NCI-H1048 (cell line): ENCODE data around the gene SIGLEC15.

Source experiments
- DNase-seq: peaks from one replicate; lab custom pipeline; 2025; lab: John Stamatoyannopoulos, UW

SIGLEC15 gene

GRCh38 chr18:45879681-45880655, 54.5 kb downstream of the SIGLEC15 start:
- peak; percentile 18 for DNase-seq

- DNase-seq: no peak
These were observed 55.5 kb downstream of the SIGLEC15 start for GRCh38 chr18:45880876-45881558.

GRCh38 chr18:45887585-45887984, 62.1 kb downstream of the SIGLEC15 start:
- DNase-seq: no peak

GRCh38 chr18:45889419-45890064, 64.1 kb downstream of the SIGLEC15 start:
- no peak for DNase-seq

GRCh38 chr18:45890606-45891005, 65.1 kb downstream of the SIGLEC15 start:
- DNase-seq: no peak

GRCh38 chr18:45891806-45892205, 66.3 kb downstream of the SIGLEC15 start:
- no peak for DNase-seq
